Measurements from ENCODE around the gene NT5C3A.
"Not testable (repeated sequence)": the region's sequence is repeated elsewhere in the genome, so short reads cannot be mapped to it uniquely, and the experiment has no call there.

Gene NT5C3A

GRCh38 chr7:32971967-32972366, 90.6 kb downstream of the NT5C3A start:
- DNase-seq, result not testable (repeated sequence)

- DNase-seq, result not testable (repeated sequence)
Observed at GRCh38 chr7:32967268-32967582, 95.4 kb downstream of the NT5C3A start.

- DNase-seq, result not testable (repeated sequence)
Observed at GRCh38 chr7:32966489-32967267, 95.9 kb downstream of the NT5C3A start.

- not testable (repeated sequence) for DNase-seq
Observed at GRCh38 chr7:32964461-32965159, 98.0 kb downstream of the NT5C3A start.
